Activated CD8-positive, alpha-beta T cell treated with anti-CD3 and anti-CD28 coated beads for 36 hours (primary cell): ENCODE measurements around the gene TPSB2. TPM values are rescaled to one million over a fixed set of nuclear protein-coding genes. Genes with fewer than 3 reads are reported as not detected.

Source experiments
- ATAC-seq: fragments of 200-7000 bp; cut with Tn5 transposase; one replicate; pipeline ENCODE4 v1.10.0; 2021; ENCODE audit warnings: mild to moderate bottlenecking, moderate library complexity
- CTCF ChIA-PET: fragments of 350-600 bp; sonication (Branson Sonifier 250); formaldehyde crosslinking; loops from one replicate; lab custom pipeline; 2021; ENCODE audit warnings: antibody characterized with exemption; lab: Charles Lee
- POLR2A ChIA-PET: fragments of 350-600 bp; sonication (Branson Sonifier 250); formaldehyde crosslinking; loops from one replicate; lab custom pipeline; 2021; ENCODE audit warnings: antibody characterized with exemption; lab: Charles Lee
- DNase-seq: peaks from one replicate; pipeline ENCODE4 v3.0.0-alpha.2; 2020
- H3K27ac Mint-ChIP-seq: one replicate; pipeline ENCODE4 v1.8.0; 2021; ENCODE audit warnings: mild to moderate bottlenecking, mixed read lengths
- H3K27me3 Mint-ChIP-seq: one replicate; pipeline ENCODE4 v1.8.0; 2021; ENCODE audit warnings: mixed read lengths
- H3K36me3 Mint-ChIP-seq: one replicate; pipeline ENCODE4 v1.8.0; 2021; ENCODE audit warnings: low read depth, mixed read lengths
- H3K4me1 Mint-ChIP-seq: one replicate; pipeline ENCODE4 v1.8.0; 2021; ENCODE audit warnings: low read depth, mixed read lengths
- H3K4me3 Mint-ChIP-seq: one replicate; pipeline ENCODE4 v1.8.0; 2021; ENCODE audit warnings: mild to moderate bottlenecking, moderate library complexity, mixed read lengths
- H3K9me3 Mint-ChIP-seq: one replicate; pipeline ENCODE4 v1.8.0; 2021; ENCODE audit warnings: mixed read lengths
- intact Hi-C: fragments of 100-400 bp; cut with micrococcal nuclease; formaldehyde crosslinking; loops from one replicate; pipeline ENCODE4 v1.10.0; 2022
- total RNA-seq, 2 experiments: library from RNA; stranded (reverse); gene quantifications; one replicate each; pipeline ENCODE4 v1.2.3, GENCODE V29; 2021
- TF ChIP-seq, protein P1 (sequence below): fragments of 200-600 bp; IDR thresholded peaks from one replicate; pipeline ENCODE4 v1.8.0; 2022; ENCODE audit warnings: antibody characterized with exemption, mild to moderate bottlenecking

The TPSB2 gene
- total RNA-seq, 2 experiments from 2014 or later: not detected

DNA sequence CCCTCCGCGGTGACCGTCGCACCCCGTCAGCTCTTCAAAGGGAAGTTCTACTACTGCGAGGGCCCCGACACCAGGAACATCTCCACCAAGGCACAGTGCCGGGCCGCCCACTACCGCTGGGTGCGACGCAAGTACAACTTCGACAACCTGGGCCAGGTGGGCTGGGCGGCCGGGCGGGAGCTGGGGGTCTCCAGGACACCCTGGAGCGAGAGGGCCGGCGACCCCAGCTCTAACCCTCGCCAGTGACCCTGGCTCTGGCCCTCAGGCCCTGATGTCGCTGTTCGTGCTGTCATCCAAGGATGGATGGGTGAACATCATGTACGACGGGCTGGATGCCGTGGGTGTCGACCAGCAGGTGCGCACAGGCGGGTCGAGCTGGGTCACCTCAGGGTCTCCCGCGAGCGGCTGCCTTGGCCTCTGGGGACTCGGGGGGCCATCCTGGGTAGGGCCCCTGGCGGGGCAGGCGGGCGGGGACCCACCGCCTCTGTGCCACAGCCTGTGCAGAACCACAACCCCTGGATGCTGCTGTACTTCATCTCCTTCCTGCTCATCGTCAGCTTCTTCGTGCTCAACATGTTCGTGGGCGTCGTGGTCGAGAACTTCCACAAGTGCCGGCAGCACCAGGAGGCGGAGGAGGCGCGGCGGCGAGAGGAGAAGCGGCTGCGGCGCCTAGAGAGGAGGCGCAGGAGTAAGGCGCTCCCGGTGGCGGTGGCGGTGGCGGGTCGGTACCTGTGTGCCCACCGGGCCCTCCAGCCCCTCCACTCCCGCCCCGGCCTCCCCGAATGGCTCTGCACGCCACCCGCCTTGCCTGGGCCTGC is 18.3 kb downstream of the TPSB2 start:
- intact Hi-C loops: no loop called here
- H3K9me3 Mint-ChIP-seq: no peaks in the 10 kb centered on the region
- CTCF ChIA-PET: no interaction called here
- H3K4me3 Mint-ChIP-seq: no peak overlapping the region
- POLR2A ChIA-PET: no interaction called here
- DNase-seq (no peak), ATAC-seq (no peak)
- H3K27ac Mint-ChIP-seq: no peak overlapping the region
- no peaks in the 10 kb centered on the region for H3K36me3 Mint-ChIP-seq
- TF ChIP-seq, protein P1, sequence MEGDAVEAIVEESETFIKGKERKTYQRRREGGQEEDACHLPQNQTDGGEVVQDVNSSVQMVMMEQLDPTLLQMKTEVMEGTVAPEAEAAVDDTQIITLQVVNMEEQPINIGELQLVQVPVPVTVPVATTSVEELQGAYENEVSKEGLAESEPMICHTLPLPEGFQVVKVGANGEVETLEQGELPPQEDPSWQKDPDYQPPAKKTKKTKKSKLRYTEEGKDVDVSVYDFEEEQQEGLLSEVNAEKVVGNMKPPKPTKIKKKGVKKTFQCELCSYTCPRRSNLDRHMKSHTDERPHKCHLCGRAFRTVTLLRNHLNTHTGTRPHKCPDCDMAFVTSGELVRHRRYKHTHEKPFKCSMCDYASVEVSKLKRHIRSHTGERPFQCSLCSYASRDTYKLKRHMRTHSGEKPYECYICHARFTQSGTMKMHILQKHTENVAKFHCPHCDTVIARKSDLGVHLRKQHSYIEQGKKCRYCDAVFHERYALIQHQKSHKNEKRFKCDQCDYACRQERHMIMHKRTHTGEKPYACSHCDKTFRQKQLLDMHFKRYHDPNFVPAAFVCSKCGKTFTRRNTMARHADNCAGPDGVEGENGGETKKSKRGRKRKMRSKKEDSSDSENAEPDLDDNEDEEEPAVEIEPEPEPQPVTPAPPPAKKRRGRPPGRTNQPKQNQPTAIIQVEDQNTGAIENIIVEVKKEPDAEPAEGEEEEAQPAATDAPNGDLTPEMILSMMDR: no peak
- peaks cover 4% of the 10 kb centered on the region for H3K4me1 Mint-ChIP-seq
- no peaks in the 10 kb centered on the region for H3K27me3 Mint-ChIP-seq

DNA sequence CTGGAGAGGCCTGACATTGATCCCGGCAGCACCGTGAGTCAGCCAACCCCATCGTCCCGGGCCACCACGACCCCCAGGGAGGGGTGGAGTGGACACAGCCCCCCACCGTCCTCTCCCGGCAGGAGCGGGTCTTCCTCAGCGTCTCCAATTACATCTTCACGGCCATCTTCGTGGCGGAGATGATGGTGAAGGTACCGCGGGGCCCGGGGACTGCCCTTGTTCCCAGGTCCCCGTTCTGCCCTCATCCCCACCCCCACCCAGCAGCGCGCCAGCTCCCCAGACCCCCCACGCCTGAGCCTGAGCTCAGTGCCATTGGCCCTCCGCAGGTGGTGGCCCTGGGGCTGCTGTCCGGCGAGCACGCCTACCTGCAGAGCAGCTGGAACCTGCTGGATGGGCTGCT is 19.5 kb downstream of the TPSB2 start:
- peaks cover 4% of the 10 kb centered on the region for H3K4me1 Mint-ChIP-seq
- H3K27me3 Mint-ChIP-seq: no peaks in the 10 kb centered on the region
- DNase-seq (no peak), ATAC-seq (no peak)
- TF ChIP-seq, protein P1: no peak
- intact Hi-C loops: no loop called here
- ChIA-PET CTCF (no interaction called here), POLR2A (no interaction called here)
- no peak overlapping the region for H3K27ac Mint-ChIP-seq
- H3K36me3 Mint-ChIP-seq: no peaks in the 10 kb centered on the region
- no peaks in the 10 kb centered on the region for H3K9me3 Mint-ChIP-seq
- no peak overlapping the region for H3K4me3 Mint-ChIP-seq

DNA sequence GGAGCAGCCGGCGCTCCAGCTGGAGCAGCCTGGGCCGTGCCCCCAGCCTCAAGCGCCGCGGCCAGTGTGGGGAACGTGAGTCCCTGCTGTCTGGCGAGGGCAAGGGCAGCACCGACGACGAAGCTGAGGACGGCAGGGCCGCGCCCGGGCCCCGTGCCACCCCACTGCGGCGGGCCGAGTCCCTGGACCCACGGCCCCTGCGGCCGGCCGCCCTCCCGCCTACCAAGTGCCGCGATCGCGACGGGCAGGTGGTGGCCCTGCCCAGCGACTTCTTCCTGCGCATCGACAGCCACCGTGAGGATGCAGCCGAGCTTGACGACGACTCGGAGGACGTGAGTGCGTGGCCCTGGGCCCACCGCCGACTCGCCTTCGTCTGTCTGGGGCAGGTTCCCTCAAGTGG is 20.9 kb downstream of the TPSB2 start:
- Mint-ChIP-seq H3K27me3 (no peaks in the 10 kb centered on the region), H3K9me3 (no peaks in the 10 kb centered on the region), H3K27ac (no peak overlapping the region), H3K4me1 (peaks cover 4% of the 10 kb centered on the region), H3K4me3 (no peak overlapping the region), H3K36me3 (no peaks in the 10 kb centered on the region)
- ATAC-seq (no peak), DNase-seq (no peak)
- TF ChIP-seq, protein P1: no peak
- intact Hi-C loops: no loop called here
- POLR2A ChIA-PET: no interaction called here
- CTCF ChIA-PET: no interaction called here

DNA sequence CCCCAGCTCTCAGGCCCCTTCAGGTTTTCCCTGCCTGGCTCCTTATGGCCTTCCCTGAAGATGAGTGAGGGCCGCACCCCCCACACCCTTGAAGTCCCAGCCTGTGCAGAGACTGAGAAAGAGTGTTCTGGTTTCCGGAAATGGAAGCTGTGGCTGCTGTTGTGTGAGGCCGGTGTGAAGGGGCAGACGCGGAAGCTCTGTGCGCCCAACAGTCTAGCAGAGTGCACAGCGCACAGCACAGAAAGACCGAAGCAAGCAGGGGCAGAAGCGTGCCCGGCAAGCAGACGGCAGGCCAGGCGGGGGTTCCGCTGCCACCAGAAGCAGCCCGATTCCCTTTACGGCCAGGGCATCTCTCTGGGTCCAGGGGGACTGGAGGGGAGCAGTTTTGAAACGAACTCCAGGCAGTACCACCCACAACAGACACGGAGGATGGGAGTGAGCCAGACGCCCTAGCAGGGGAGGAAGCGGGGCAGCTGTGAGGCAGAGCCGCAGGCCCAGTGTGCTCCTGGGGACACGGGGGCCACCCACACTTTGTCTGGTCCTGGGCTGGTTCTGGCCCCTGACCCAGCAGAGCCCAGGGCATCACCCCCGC is 21.6 kb downstream of the TPSB2 start:
- peak; percentile 12 for DNase-seq
- peak overlapping the region; percentile 34 for H3K27ac Mint-ChIP-seq
- CTCF ChIA-PET: no interaction called here

DNA sequence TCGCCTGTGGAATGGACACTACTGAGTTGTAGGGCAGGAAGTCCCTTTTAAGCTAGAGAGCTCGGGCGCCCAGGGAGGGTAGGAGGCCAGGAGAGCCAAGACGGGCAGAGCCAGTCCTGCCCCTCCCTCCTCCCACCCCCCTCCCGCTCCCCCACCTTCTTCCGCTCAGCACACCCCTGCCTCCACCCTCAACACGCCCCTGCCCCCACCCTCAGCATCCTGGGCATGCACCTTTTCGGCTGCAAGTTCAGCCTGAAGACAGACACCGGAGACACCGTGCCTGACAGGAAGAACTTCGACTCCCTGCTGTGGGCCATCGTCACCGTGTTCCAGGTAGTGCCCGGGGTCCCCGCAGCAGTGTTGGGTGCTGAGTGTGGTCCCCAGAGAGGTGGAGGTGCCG is 23.2 kb downstream of the TPSB2 start:
- H3K4me3 Mint-ChIP-seq: no peak overlapping the region
- intact Hi-C loops: no loop called here
- DNase-seq (no peak), ATAC-seq (no peak)
- H3K27ac Mint-ChIP-seq: no peak overlapping the region
- H3K36me3 Mint-ChIP-seq: no peaks in the 10 kb centered on the region
- TF ChIP-seq, protein P1: no peak
- ChIA-PET CTCF (no interaction called here), POLR2A (no interaction called here)
- no peaks in the 10 kb centered on the region for H3K27me3 Mint-ChIP-seq
- H3K4me1 Mint-ChIP-seq: peaks cover 4% of the 10 kb centered on the region
- H3K9me3 Mint-ChIP-seq: no peaks in the 10 kb centered on the region

More for the DNA sequence above, 21.6 kb downstream of the TPSB2 start:
- peak; percentile 78 for ATAC-seq
- Mint-ChIP-seq H3K4me3 (peak overlapping the region; percentile 34), H3K27me3 (no peaks in the 10 kb centered on the region), H3K9me3 (no peaks in the 10 kb centered on the region), H3K4me1 (peaks cover 4% of the 10 kb centered on the region), H3K36me3 (no peaks in the 10 kb centered on the region)
- POLR2A ChIA-PET: no interaction called here
- intact Hi-C loops: no loop called here
- TF ChIP-seq, protein P1: no peak
